ENCODE data around the gene CABLES1. TPM values are rescaled to one million over a fixed set of nuclear protein-coding genes. Genes with fewer than 3 reads are reported as not detected.
"Not testable (repeated sequence)": the region's sequence is repeated elsewhere in the genome, so short reads cannot be mapped to it uniquely, and the experiment has no call there.

CABLES1 gene
- total RNA-seq, 2 donors from 2014 or later: 0.73 TPM; not detected in 1

- no peaks in the 10 kb centered on the region for H3K4me1 Mint-ChIP-seq
- DNase-seq (no peak), ATAC-seq (no peak)
- H3K9me3 ChIP-seq (ENCODE audit: control insufficient read depth, low read length, poor library complexity, severe bottlenecking): no peaks in the 10 kb centered on the region
- peaks cover 18% of the 10 kb centered on the region for H3K27me3 Mint-ChIP-seq
- no peak overlapping the region for H3K4me3 Mint-ChIP-seq
- H3K27ac Mint-ChIP-seq: no peak overlapping the region
- H3K36me3 Mint-ChIP-seq (ENCODE audit: low read depth): peaks cover 2% of the 10 kb centered on the region
These were observed 20.3 kb downstream of the CABLES1 start for GRCh38 chr18:23155537-23155936.

GRCh38 chr18:23156134-23156533 lies 20.8 kb downstream of the CABLES1 start:
- no peak for ATAC-seq
- H3K27ac Mint-ChIP-seq: no peak overlapping the region
- no peak for DNase-seq
- H3K27me3 Mint-ChIP-seq: peaks cover 22% of the 10 kb centered on the region
- no peak overlapping the region for H3K4me3 Mint-ChIP-seq
- H3K36me3 Mint-ChIP-seq (ENCODE audit: low read depth): peaks cover 2% of the 10 kb centered on the region
- H3K4me1 Mint-ChIP-seq: no peaks in the 10 kb centered on the region
- H3K9me3 ChIP-seq (ENCODE audit: control insufficient read depth, low read length, poor library complexity, severe bottlenecking): no peaks in the 10 kb centered on the region

GRCh38 chr18:23158058-23158457 lies 22.8 kb downstream of the CABLES1 start:
- H3K27me3 Mint-ChIP-seq: peaks cover 32% of the 10 kb centered on the region
- ATAC-seq: no peak
- no peak overlapping the region for H3K4me3 Mint-ChIP-seq
- H3K36me3 Mint-ChIP-seq (ENCODE audit: low read depth): peaks cover 2% of the 10 kb centered on the region
- H3K4me1 Mint-ChIP-seq: peaks cover 2% of the 10 kb centered on the region
- no peaks in the 10 kb centered on the region for H3K9me3 ChIP-seq (ENCODE audit: control insufficient read depth, low read length, poor library complexity, severe bottlenecking)
- no peak for DNase-seq
- H3K27ac Mint-ChIP-seq: no peak overlapping the region

DNA sequence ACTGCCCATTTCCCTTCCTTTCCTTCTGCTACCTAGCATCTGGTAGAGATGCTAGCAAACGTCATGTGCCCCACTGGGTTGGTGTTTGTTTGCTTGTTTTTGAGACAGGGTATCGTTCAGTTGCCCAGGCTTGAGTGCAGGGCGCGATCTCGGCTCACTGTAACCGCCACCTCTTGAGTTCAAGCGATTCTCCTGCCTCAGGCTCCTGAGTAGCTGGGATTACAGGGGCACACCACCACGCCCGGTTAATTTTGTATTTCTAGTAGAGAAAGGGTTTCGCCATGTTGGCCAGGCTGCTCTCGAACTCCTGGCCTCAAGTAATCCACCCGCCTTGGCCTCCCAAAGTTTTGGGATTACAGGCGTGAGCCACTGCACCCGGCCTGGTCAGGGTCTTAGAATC lies 23.6 kb downstream of the CABLES1 start:
- not testable (repeated sequence) for H3K36me3 Mint-ChIP-seq (ENCODE audit: low read depth); DNase-seq; H3K9me3 ChIP-seq (ENCODE audit: control insufficient read depth, low read length, poor library complexity, severe bottlenecking); ATAC-seq; H3K4me1 Mint-ChIP-seq; H3K4me3 Mint-ChIP-seq; H3K27ac Mint-ChIP-seq
- peaks cover 36% of the 10 kb centered on the region for H3K27me3 Mint-ChIP-seq

DNA sequence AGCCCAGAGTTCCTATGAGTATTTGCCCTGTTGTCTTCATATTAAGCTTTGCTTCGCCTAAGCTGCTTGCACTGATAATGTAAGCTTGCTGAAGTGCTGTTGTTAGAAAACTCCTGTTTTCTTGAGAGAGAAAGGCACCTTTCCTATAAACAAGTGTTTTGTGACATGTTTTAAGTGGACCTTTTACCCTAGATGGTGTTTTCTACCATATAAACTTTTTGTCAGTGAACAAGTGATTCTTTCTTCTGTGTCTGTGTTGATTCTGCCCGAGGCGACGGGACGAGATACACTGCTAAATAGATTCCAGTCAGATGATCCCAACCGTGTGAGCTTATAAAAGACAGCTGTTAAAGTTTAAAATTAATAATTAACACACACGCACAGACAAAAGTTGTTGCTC lies 24.1 kb downstream of the CABLES1 start:
- Mint-ChIP-seq H3K36me3 (ENCODE audit: low read depth) (peaks cover 2% of the 10 kb centered on the region), H3K4me3 (no peak overlapping the region), H3K4me1 (peaks cover 2% of the 10 kb centered on the region), H3K27me3 (peaks cover 32% of the 10 kb centered on the region), H3K27ac (no peak overlapping the region)
- no peak for DNase-seq
- no peak for ATAC-seq
- no peaks in the 10 kb centered on the region for H3K9me3 ChIP-seq (ENCODE audit: control insufficient read depth, low read length, poor library complexity, severe bottlenecking)

DNA sequence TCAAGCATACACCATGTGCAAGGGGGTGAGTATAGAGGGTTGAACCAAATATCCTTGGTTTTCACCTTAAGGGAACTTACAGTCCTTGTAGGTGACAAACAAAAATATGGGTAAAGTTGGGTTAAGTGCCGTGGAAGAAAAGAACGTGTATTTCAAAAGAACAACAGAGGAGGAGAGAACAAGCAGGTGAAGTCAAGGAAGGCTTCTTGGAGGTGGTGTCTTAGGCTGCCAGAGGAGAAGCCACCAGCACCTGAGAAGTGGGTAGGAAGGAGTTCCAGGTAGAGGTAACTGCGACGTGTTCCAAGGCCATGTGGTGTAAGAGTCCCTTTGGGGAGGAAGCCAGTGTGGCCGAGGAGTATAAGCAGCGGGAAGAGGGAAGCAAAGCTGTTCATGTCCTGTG lies 27.2 kb downstream of the CABLES1 start:
- DNase-seq: no peak
- Mint-ChIP-seq H3K4me1 (peaks cover 3% of the 10 kb centered on the region), H3K4me3 (no peak overlapping the region), H3K27ac (no peak overlapping the region), H3K27me3 (peaks cover 26% of the 10 kb centered on the region), H3K36me3 (ENCODE audit: low read depth) (no peaks in the 10 kb centered on the region)
- no peaks in the 10 kb centered on the region for H3K9me3 ChIP-seq (ENCODE audit: control insufficient read depth, low read length, poor library complexity, severe bottlenecking)
- no peak for ATAC-seq

DNA sequence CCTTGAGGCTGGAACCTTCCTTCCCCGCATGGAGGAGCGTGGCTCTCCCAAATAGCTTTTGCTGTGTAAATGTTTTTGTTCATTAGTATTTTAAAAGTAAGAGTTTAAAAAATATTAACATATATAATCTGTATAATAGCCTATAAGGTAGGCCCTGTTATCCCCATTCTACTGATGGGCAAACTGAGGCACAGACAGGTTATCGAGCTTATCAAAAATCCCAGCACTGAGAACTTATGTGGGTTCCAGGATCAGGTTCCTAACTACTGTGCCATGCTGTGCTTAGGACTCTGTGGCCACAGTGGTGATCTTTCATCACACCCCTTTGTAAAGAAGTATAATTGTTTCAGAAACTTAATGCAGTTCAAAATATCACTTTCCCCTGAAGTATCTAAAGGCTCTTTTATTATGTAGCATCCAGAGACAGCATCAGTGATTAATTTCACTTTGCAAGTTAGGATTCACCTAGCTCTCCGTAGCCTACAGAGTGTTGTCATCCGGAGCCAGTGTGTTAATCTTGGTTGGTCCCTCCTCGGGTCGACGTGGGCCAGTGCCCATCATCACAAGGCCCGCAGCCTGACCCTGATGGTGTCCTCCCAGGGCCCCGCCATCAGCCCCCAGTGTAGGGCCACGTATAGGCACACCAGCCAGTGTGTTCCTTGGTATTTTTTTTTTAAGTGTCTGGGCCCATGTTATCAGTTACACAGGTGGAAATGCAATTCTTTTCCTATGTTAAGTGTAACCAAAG lies 28.7 kb downstream of the CABLES1 start:
- H3K4me3 Mint-ChIP-seq: no peak overlapping the region
- no peak for ATAC-seq
- no peak for DNase-seq
- H3K27me3 Mint-ChIP-seq: peaks cover 31% of the 10 kb centered on the region
- no peak overlapping the region for H3K27ac Mint-ChIP-seq
- no peaks in the 10 kb centered on the region for H3K9me3 ChIP-seq (ENCODE audit: control insufficient read depth, low read length, poor library complexity, severe bottlenecking)
- H3K36me3 Mint-ChIP-seq (ENCODE audit: low read depth): no peaks in the 10 kb centered on the region
- H3K4me1 Mint-ChIP-seq: peaks cover 4% of the 10 kb centered on the region

DNA sequence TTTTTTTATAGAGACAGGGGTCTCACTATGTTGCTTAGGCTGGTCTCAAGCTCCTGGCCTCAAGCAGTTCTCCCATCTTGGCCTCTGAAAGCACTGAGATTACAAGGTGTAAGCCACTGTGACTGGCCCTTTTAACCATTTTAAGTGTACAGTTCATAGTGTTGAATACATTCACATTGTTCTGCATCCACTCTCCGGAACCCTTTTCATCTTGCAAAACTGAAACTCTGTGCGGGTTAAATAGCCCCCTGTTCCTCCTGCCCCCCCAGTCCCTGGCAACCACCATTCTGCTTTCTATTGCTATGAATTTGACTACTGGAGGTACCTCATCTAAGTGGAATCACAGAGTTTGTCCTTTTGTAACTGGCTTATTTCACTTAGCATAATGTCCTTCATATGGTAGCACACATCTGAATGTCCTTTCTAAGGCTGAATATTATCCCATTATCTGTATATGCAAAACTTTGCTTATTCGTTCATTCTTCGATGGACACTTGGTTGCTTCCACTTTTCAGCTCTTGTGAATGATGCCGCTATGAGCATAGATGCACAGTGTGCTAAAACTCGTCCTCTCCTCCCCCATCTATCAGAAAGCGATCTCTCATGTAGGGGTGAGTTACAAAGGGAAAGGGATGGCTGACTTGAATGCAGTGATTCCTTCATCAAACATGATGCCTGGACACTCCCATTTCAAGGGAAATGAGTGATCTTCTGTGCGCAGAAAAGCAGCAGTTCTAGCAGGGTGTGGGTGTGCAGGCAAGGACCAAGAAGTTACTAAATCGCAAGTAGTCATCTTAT lies 30.2 kb downstream of the CABLES1 start:
- DNase-seq (no peak), ATAC-seq (no peak)
- H3K27me3 Mint-ChIP-seq: peaks cover 39% of the 10 kb centered on the region
- peaks cover 4% of the 10 kb centered on the region for H3K4me1 Mint-ChIP-seq
- H3K4me3 Mint-ChIP-seq: no peak overlapping the region
- H3K27ac Mint-ChIP-seq: no peak overlapping the region
- no peaks in the 10 kb centered on the region for H3K9me3 ChIP-seq (ENCODE audit: control insufficient read depth, low read length, poor library complexity, severe bottlenecking)
- no peaks in the 10 kb centered on the region for H3K36me3 Mint-ChIP-seq (ENCODE audit: low read depth)

DNA sequence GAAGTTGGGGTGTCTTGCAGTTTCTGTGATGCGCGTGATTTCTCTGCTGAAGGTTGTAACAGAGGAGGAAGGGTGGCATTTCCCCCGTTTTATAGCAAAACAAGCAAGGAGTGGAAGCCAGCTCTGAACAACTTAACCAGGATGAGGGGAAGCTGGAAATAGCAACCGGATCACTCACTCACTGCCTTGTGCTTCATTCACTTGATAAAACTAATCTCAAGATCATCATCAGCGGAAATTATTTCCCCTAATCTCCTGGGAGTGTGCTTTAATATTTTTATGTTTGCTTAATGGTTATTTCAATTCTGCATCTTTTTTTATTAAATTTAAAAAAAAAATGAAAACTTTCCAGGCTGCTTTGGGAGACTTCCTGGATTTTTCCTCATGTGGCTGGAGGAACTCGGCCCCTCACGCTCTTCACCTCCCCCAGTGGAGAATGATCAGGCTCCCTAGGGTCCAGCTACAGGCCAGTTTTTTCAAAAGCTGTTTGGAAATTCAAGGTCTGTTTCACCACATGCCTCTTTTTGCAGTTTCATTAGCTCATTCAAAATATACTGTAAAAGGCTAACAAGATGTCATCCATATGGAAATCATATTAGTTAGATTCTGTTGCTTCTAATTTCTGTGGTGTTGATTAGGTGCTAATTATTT lies 31.7 kb downstream of the CABLES1 start:
- H3K9me3 ChIP-seq (ENCODE audit: control insufficient read depth, low read length, poor library complexity, severe bottlenecking): no peaks in the 10 kb centered on the region
- DNase-seq: no peak
- Mint-ChIP-seq H3K4me3 (no peak overlapping the region), H3K4me1 (peaks cover 4% of the 10 kb centered on the region), H3K36me3 (ENCODE audit: low read depth) (no peaks in the 10 kb centered on the region), H3K27ac (no peak overlapping the region), H3K27me3 (peaks cover 40% of the 10 kb centered on the region)
- no peak for ATAC-seq

GRCh38 chr18:23169673-23170044 lies 34.4 kb downstream of the CABLES1 start:
- no peaks in the 10 kb centered on the region for H3K9me3 ChIP-seq (ENCODE audit: control insufficient read depth, low read length, poor library complexity, severe bottlenecking)
- Mint-ChIP-seq H3K4me1 (peaks cover 2% of the 10 kb centered on the region), H3K27me3 (peaks cover 44% of the 10 kb centered on the region), H3K4me3 (no peak overlapping the region), H3K36me3 (ENCODE audit: low read depth) (no peaks in the 10 kb centered on the region), H3K27ac (no peak overlapping the region)
- ATAC-seq (no peak), DNase-seq (no peak)

GRCh38 chr18:23170137-23170536 lies 34.9 kb downstream of the CABLES1 start:
- Mint-ChIP-seq H3K27me3 (peaks cover 44% of the 10 kb centered on the region), H3K27ac (no peak overlapping the region), H3K36me3 (ENCODE audit: low read depth) (no peaks in the 10 kb centered on the region), H3K4me3 (no peak overlapping the region), H3K4me1 (peaks cover 2% of the 10 kb centered on the region)
- DNase-seq (no peak), ATAC-seq (no peak)
- no peaks in the 10 kb centered on the region for H3K9me3 ChIP-seq (ENCODE audit: control insufficient read depth, low read length, poor library complexity, severe bottlenecking)

DNA sequence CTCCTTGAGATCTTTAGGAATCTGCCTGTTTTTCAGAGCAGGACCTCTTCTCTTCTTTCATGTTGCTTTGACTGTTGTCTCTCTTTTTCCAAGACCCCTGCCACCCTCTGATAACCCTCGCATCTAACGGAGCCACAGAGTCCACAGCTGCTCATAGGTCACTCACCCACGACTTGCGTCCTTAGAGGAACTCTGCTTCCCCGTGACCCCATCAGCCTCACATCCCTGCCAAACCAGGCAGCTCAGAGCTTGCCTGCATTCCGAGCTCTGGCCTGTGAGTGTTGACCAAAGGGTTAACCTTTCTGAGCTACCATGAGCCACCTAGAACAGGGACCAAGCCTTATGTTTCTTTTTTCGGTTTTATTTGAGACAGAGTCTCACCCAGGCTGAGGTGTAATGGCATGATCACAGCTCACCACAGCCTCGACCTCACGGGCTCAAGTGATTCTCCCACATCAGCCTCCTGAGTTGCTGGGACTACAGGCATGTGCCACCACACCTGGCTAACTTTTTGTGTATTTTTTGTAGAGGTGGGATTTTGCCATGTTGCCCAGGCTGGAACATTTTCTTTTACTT lies 36.4 kb downstream of the CABLES1 start:
- no peak overlapping the region for H3K4me3 Mint-ChIP-seq
- no peak overlapping the region for H3K27ac Mint-ChIP-seq
- no peaks in the 10 kb centered on the region for H3K36me3 Mint-ChIP-seq (ENCODE audit: low read depth)
- DNase-seq (no peak), ATAC-seq (no peak)
- no peaks in the 10 kb centered on the region for H3K9me3 ChIP-seq (ENCODE audit: control insufficient read depth, low read length, poor library complexity, severe bottlenecking)
- peaks cover 2% of the 10 kb centered on the region for H3K4me1 Mint-ChIP-seq
- peaks cover 42% of the 10 kb centered on the region for H3K27me3 Mint-ChIP-seq

Data from T-helper 17 cell (primary cell).